Activated CD4-positive, alpha-beta T cell treated with anti-CD3 and anti-CD28 coated beads, Interleukin-2, Interleukin-6, amounts not matched to agents 100 ng/mL and 50 ng/mL, durations not matched to agents 16 hours and 8 hours (primary cell): ENCODE results near the gene LRCH1.

Experiments
- DNase-seq: peaks from one replicate; pipeline ENCODE4 v3.0.0-alpha.2; 2020

The LRCH1 gene

GRCh38 chr13:46617885-46618284 lies 64.9 kb downstream of the LRCH1 start:
- DNase-seq = no peak

GRCh38 chr13:46618694-46619254 lies 65.8 kb downstream of the LRCH1 start:
- DNase-seq = no peak

- DNase-seq = no peak
These were observed 67.1 kb downstream of the LRCH1 start for GRCh38 chr13:46620029-46620428.

GRCh38 chr13:46620471-46620870 lies 67.5 kb downstream of the LRCH1 start:
- DNase-seq = no peak

- DNase-seq = no peak
These were observed 68.2 kb downstream of the LRCH1 start for GRCh38 chr13:46621133-46621532.

- DNase-seq = no peak
These were observed 69.0 kb downstream of the LRCH1 start for GRCh38 chr13:46621792-46622629.

- no peak for DNase-seq
These were observed 69.8 kb downstream of the LRCH1 start for GRCh38 chr13:46622630-46623256.

- no peak for DNase-seq
These were observed 71.4 kb downstream of the LRCH1 start for GRCh38 chr13:46624353-46624752.

GRCh38 chr13:46624821-46625220 lies 71.9 kb downstream of the LRCH1 start:
- DNase-seq = no peak

GRCh38 chr13:46627462-46627861 lies 74.5 kb downstream of the LRCH1 start:
- no peak for DNase-seq

GRCh38 chr13:46628622-46629365 lies 75.8 kb downstream of the LRCH1 start:
- no peak for DNase-seq

GRCh38 chr13:46629811-46630413 lies 76.9 kb downstream of the LRCH1 start:
- no peak for DNase-seq

GRCh38 chr13:46630431-46631178 lies 77.6 kb downstream of the LRCH1 start:
- no peak for DNase-seq

- no peak for DNase-seq
These were observed 78.2 kb downstream of the LRCH1 start for GRCh38 chr13:46631179-46631542.

GRCh38 chr13:46632176-46632575 lies 79.2 kb downstream of the LRCH1 start:
- DNase-seq = no peak

- DNase-seq = no peak
These were observed 80.4 kb downstream of the LRCH1 start for GRCh38 chr13:46633416-46633815.

GRCh38 chr13:46636451-46636850 lies 83.5 kb downstream of the LRCH1 start:
- DNase-seq = no peak

GRCh38 chr13:46637213-46637612 lies 84.2 kb downstream of the LRCH1 start:
- DNase-seq = no peak

- DNase-seq = no peak
These were observed 85.3 kb downstream of the LRCH1 start for GRCh38 chr13:46638262-46638661.

GRCh38 chr13:46639033-46639981 lies 86.3 kb downstream of the LRCH1 start:
- DNase-seq = no peak

- no peak for DNase-seq
These were observed 87.9 kb downstream of the LRCH1 start for GRCh38 chr13:46640843-46641242.
